HG03196 (cell line): ENCODE data around the gene RIPPLY3.
"Not testable (repeated sequence)": the region's sequence is repeated elsewhere in the genome, so short reads cannot be mapped to it uniquely, and the experiment has no call there.

Experiments used
- ATAC-seq: cut with Tn5 transposase; IDR thresholded peaks from one replicate; pipeline ENCODE4 v1.9.1; 2021; ENCODE audit not compliant: unreplicated experiment

RIPPLY3 gene

DNA sequence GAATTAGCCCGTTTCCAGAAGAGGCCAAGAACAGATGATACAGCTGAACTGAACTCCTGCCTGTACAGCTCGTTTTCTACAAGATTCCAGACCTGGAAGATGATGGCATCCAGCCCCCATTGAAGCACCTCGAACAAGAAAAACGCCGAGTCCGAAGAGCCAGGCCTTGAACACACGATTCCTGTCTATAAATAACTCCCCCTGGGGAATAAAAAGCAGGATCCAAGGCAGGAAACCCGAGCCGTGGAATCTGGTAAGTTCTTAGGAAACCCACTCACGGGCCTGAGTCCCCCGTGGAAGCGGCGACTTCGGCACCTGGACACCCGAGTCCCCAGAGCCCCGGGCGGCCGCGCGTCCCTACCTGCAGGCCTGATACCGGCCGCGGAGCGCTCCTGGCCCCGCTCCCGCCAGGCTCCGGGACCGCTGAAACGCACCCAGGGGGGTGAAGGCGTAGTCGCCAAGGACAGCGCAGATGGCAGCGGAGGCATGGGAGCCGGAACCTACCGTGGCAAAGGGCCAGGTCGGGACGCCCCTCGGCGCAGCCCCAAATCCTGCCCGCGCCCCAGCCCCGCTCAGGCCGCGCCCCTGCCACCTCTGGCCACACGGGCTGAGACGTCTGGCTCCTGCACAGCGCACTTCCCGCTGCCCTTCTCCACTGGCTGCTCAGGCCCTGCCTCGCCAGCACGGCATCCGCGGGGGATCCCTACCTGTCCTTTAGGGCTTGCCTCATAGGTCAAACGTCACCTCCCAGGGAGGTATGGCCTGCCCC, 26.0 kb upstream of the RIPPLY3 start:
- no peak for ATAC-seq

- no peak for ATAC-seq
Observed at GRCh38 chr21:36981049-36981391, 25.5 kb upstream of the RIPPLY3 start.

DNA sequence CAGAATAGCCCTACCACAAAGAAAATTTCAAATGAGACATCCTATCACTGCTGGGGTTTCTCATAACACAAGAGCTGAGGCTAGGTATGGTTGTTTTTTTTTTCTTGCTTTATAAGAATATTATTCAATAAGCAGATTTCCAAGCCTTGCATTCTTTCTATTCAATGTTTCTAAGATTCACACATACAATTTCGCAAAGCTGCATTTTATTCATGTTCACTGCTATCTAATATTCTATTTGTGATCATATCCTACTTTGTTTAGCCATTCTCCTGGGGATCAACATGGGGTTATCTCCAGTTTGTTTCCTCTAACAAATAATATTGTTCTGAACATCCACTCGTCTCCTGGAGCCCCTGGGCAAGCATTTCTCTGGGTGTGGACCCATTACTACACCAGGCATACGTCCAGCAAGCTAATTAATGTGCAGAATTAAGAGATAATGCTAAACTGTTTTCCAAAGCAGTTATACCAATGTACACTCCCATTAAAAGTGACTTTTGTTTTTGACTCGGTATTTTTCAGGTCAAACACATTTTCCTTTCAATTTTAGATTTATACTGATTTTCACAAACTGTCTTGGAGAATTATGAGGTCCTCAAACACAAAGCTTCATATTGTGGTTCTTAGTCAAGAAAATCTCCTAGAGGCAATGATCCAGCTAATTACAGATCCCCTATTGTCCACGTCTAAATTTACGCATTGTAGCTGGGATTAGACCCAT, 24.4 kb upstream of the RIPPLY3 start:
- no peak for ATAC-seq

DNA sequence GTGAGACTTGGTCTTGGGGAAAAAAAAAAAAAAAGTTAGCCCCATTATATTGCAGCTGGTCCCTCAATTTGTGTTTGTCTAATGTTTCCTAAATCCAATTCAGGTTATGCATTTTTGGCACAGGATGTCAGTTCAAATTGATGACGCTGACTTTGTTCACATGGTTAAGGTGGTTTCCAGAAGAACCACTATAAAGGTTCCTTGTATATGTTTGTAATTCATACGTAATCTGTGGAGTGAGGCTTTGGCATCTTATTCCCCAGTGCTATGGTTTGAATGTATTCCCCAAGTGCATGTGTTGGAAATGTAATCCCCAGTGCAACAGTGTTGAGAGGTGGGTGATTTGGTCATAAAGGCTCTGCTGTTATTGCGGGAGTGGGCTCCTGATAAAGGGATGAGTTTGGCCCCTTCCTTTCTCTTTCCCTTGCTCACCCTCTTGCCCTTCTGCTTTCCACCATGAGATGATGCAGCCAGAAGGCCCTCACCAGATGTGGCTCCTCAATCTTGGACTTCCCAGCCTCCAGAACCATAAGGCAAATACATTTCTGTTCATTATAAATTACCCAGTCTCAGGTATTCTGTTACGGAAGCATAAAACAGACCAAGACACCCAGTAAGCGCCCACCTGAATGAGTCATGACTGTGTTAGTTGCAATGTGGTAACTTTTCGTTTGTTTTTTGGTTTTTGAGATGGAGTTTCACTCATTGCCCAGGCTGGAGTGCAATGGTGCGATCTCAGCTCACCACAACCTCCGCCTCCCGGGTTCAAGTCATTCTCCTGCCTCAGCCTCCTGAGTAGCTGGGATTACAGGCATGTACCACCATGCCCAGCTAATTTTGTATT, 20.5 kb upstream of the RIPPLY3 start:
- no peak for ATAC-seq

GRCh38 chr21:36987845-36988244, 18.7 kb upstream of the RIPPLY3 start:
- no peak for ATAC-seq

GRCh38 chr21:36988536-36988935, 18.0 kb upstream of the RIPPLY3 start:
- no peak for ATAC-seq

DNA sequence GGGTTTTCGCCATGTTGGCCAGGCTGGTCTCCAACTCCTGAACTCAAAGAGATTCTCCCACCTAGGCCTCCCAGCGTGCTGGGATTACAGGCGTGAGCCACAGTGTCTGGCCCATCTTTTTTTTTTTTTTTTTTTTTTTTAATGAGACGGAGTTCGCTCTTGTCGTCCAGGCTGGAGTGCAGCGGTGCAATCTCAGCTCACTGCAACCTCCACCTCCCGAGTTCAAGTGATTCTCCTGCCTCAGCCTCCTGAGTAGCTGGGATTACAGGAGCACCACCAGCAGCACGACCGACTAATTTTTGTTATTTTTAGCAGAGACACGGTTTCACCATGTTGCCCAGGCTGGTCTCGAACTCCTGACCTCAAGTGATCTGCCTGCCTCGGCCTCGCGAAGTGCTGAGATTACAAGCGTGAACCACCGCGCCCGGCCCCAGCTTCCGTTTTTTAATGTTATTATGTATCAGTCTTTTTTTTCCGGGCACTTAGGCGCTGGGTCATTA, 17.3 kb upstream of the RIPPLY3 start:
- not testable (repeated sequence) for ATAC-seq

DNA sequence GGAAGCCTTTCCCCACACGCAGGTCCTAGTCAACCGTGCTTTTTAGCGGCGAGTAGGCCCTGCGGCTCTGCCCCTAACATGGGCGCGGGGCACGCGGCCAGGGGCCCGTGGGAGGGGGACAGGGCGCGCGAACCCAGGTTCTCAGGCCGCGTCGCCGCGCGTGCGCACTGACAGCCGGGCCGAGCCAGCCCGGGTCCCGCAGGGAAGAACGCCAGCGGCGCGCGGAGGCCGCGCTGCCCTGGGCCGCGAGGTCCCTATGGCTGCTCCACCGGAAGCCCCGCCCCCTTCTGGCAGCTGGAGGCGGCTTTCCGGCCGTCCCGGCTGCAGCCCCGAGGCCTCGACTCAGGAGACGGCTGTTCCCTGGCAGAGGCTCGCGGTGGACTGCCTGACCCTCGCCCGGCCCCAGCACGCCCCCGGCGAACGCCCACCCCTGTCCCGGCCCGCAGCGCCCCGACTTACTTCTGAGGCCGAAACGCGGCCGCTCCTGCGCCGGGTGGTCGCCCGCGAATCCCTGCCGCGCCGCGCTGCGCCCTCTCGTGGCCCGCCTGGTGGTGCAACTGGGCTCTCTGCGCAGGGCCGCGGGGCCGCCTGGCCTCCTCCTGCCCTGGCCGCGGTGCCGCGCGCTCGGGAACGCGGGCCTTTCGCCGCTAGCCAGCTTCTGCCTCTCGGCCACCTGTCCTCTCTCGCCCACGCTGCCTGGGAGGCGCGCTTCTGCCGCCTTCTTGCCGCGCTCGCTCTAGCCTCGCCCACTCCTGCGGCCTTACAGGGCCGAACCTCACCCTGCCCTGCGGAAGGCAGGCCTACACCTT, 16.6 kb upstream of the RIPPLY3 start:
- peak; percentile 92 for ATAC-seq

- no peak for ATAC-seq
Observed at GRCh38 chr21:36990508-36991205, 15.8 kb upstream of the RIPPLY3 start.

- no peak for ATAC-seq
Observed at GRCh38 chr21:36992671-36993070, 13.8 kb upstream of the RIPPLY3 start.

DNA sequence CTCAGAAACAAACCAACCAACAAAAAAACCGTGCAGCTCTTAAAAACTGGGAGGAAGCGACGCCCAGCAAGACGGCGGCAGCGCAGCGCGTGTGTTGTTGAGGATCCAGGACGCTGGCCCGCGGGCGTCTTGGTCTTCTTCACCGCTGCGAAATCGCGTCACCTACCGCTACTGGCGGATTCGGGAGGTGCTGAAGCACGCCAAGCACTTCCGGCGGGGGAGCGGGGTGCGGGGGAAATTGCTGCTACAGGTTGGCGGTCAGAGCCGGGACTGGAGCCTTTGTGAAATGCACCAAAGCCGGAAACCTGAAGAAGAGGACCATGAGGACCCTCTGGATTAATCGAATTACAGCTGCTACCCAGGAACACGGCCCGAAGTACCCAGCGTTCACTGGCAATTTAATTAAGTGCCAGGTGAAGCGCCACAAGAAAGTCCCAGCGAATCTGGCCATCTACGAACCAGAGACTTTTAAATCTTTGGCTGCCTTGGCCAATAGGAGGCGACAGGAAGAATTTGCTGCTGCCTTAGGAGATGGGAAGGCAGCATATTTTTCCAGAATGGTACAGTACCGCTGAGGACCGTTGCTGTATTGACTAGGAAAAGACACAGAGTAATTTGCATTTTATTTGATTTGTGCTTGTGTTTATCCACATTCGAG, 11.9 kb upstream of the RIPPLY3 start:
- ATAC-seq: no peak

GRCh38 chr21:36995285-36995684, 11.2 kb upstream of the RIPPLY3 start:
- ATAC-seq: not testable (repeated sequence)

DNA sequence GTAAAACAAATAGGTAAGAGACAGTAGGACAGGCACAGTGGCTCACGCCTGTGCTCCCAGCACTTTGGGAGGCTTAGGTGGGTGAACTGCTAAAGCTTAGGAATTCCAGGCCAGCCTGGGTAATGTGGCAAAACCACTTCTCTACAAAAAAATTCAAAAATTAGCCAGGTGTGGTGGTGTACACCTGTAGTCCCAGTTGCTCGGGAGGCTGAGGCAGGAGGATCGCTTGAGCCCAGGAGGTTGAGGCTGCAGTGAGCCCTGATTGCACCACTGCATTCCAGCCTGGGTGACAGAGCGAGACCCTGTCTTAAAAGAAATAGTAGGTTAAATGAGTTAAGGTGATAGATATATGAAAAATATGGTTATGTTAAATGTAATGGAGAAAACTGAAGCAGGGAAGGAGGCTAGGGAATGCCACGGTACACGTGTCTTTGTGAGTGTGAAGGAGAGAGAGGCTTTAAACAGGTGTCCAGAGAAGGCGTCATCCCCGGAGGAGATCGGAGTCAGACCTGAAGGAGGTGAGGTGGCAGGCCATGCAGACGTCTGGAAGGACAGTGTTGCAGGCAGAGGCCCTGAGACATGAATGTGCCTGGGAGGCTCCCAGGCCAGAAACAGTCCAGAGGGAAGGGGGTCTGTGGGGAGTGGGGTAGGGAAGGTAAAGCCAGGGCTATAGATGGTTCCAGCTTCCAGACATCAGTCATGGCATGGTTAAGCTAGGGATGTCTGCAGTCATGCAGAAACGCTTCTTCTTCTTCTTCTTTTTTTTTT, 7.2 kb upstream of the RIPPLY3 start:
- no peak for ATAC-seq

DNA sequence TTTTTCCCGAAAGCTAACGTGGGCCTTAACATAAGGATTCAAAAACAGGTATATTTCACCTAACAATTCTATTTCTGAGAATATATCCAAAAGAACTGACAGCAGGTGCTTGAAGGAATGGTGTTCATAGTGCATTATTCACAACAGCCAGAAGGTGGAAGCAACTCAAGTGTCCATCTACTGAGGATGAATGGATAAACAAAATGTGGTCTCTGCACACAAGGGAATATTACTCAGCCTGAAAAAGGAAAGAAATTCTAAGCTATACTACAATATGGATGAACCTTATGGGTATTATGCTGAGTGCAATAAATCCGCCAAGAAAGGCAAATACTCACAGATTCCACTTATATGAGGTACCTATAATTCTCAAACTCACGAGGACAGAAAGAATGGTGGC, 6.1 kb upstream of the RIPPLY3 start:
- ATAC-seq: no peak

GRCh38 chr21:37001441-37001840, 5.1 kb upstream of the RIPPLY3 start:
- no peak for ATAC-seq

- not testable (repeated sequence) for ATAC-seq
Observed at GRCh38 chr21:37002851-37003250, 3.7 kb upstream of the RIPPLY3 start.

DNA sequence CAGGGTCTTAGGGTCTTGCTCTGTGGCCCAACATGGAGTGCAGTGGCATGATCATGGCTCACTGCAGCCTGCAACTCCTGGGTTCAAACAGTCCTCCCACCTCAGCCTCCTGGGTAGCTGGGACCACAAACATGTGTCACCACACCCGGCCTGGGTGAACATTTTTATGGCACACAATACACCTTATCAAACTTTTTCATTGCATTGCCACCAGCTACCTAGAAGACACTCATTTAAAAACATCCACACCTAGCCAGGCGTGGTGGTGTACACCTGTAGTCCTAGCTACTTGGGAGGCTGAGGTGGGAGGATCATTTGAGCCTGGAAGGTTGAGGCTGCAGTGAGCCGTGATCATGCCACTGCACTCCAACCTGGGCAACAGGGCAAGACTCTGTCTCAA, 2.6 kb upstream of the RIPPLY3 start:
- not testable (repeated sequence) for ATAC-seq

DNA sequence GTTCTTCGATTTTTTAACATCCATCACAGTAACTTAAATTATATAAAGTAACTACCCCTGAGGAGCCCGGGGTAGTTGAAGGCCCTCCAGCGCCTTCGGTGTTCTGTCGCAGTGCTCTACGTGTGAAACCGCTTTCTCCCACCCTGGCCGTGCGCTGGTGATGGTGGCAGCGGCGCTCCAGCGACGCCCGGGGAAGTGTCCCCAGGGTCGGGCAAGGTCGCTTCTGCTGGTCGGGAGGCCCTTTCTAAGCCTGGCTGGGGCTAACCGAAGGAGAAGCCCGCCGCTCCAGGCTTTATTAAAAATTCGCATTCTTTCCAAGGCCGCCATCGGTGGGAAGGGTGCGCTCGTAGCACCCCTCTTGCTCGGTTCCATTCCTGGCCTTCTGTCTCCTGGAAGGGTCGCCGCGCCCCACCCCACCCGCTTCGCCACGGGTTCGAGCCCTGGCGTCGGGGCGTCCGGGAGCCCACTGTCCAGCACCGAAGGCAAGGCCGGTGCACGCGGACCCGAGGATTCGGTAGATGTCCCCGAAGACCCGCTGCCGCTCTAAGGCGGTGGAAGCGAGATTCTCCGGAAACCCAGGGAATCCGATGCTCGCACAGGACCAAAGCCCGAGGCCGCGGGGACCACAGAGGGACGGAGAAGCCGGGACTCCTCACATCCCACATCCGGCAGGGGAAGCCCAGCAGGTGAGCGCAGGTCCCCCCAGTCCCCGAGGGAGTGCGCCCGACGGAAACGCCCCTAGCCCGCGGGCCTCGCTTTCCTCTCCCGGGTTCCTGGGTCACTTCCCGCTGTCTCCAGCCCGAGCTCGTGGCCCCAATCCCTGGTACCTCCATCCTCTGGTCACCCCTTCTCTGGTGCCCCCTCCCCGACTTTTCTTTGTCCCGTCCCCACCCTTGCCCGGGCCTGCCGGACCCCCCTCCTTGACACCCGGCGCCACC, 685 bp upstream of the RIPPLY3 start:
- no peak for ATAC-seq
